GM12875 (cell line): ENCODE data around the gene NOP53.
A peak's percentile ranks its signal among the peaks of the same experiment; 100 is the strongest.

ENCODE experiments used
- H3K4me3 ChIP-seq: one replicate; pipeline ENCODE4 v1.5.1; 2011; ENCODE audit warnings: low read depth, low read length, control low read depth
- CTCF ChIP-seq: IDR thresholded peaks from 2 replicates; pipeline ENCODE4 v1.5.1; 2011; ENCODE audit warnings: low read depth, mild to moderate bottlenecking, control low read depth, inconsistent platforms, low read length, moderate library complexity, borderline replicate concordance; ENCODE audit not compliant: insufficient read depth

The NOP53 gene

GRCh38 chr19:47735131-47735530 lies 10.2 kb upstream of the NOP53 start:
- no peak for TF ChIP-seq CTCF
- H3K4me3 ChIP-seq = no peak overlapping the region

- H3K4me3 ChIP-seq = no peak overlapping the region
- no peak for TF ChIP-seq CTCF
Measured at GRCh38 chr19:47740866-47741519, 4.4 kb upstream of the NOP53 start.

GRCh38 chr19:47741544-47742140 lies 3.7 kb upstream of the NOP53 start:
- TF ChIP-seq CTCF = no peak
- H3K4me3 ChIP-seq = no peak overlapping the region

GRCh38 chr19:47742634-47743033 lies 2.7 kb upstream of the NOP53 start:
- no peak overlapping the region for H3K4me3 ChIP-seq
- TF ChIP-seq CTCF = no peak

GRCh38 chr19:47746129-47746528 lies 783 bp downstream of the NOP53 start:
- peak overlapping the region; percentile 71 for H3K4me3 ChIP-seq

- H3K4me3 ChIP-seq = no peak overlapping the region
- TF ChIP-seq CTCF = no peak
Measured at GRCh38 chr19:47749326-47749725, 4.0 kb downstream of the NOP53 start.

- H3K4me3 ChIP-seq = no peak overlapping the region
- no peak for TF ChIP-seq CTCF
Measured at GRCh38 chr19:47750752-47751151, 5.4 kb downstream of the NOP53 start.
